Measurements from ENCODE around the gene PPP3R2.
"Not testable (repeated sequence)": the region's sequence is repeated elsewhere in the genome, so short reads cannot be mapped to it uniquely, and the experiment has no call there.

The PPP3R2 gene

GRCh38 chr9:101593345-101593744 is 1.4 kb downstream of the PPP3R2 start:
- H3K9me3 ChIP-seq = no peaks in the 10 kb centered on the region
- no peak for DNase-seq
- TF ChIP-seq, protein P1, sequence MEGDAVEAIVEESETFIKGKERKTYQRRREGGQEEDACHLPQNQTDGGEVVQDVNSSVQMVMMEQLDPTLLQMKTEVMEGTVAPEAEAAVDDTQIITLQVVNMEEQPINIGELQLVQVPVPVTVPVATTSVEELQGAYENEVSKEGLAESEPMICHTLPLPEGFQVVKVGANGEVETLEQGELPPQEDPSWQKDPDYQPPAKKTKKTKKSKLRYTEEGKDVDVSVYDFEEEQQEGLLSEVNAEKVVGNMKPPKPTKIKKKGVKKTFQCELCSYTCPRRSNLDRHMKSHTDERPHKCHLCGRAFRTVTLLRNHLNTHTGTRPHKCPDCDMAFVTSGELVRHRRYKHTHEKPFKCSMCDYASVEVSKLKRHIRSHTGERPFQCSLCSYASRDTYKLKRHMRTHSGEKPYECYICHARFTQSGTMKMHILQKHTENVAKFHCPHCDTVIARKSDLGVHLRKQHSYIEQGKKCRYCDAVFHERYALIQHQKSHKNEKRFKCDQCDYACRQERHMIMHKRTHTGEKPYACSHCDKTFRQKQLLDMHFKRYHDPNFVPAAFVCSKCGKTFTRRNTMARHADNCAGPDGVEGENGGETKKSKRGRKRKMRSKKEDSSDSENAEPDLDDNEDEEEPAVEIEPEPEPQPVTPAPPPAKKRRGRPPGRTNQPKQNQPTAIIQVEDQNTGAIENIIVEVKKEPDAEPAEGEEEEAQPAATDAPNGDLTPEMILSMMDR (IDR thresholded peaks at IDR 0.05; ENCODE audit: low read depth, low read length) = no peak
- no peaks in the 10 kb centered on the region for H3K36me3 ChIP-seq
- H3K4me1 ChIP-seq = no peaks in the 10 kb centered on the region
- H3K4me3 ChIP-seq (ENCODE audit: low read depth, low read length) = no peak overlapping the region
- peaks cover 5% of the 10 kb centered on the region for H3K27me3 ChIP-seq

- H3K36me3 ChIP-seq = no peaks in the 10 kb centered on the region
- no peak for DNase-seq
- H3K27me3 ChIP-seq = peaks cover 5% of the 10 kb centered on the region
- no peaks in the 10 kb centered on the region for H3K4me1 ChIP-seq
- no peak overlapping the region for H3K4me3 ChIP-seq (ENCODE audit: low read depth, low read length)
- H3K9me3 ChIP-seq = no peaks in the 10 kb centered on the region
- TF ChIP-seq, protein P1 (IDR thresholded peaks at IDR 0.05; ENCODE audit: low read depth, low read length) = no peak
Observed at GRCh38 chr9:101592788-101593187, 2.0 kb downstream of the PPP3R2 start.

DNA sequence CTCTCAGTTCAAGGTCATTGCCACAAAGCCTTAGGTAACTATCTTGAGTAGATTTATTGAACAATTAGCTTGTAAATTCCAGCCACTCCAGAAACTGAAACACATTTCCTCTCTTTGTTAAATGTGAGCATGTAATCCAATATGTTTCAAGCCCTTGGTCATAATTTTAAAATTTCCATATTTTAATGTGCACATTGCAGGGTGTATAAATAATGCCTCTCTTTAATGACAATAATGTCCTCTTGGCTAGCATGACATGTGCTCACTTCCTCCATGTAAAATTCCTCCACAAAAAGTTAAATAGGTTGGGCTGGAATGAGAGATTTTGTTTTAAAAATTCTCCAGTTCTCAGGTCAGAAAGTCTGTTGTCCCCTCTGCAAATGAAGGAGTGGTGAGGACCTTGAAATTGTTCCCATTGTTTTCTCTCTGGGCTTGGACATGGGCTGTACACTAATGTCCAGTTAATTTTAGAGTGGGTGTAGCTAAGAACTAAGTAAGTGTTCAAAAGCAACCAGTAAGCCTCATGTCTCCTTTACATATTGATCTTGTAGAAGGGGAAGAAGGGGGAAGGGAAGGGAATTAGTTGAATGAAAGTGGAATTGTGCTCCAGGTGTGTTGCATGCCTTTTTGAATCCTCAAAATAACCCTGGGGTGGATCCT is 2.9 kb downstream of the PPP3R2 start:
- Histone ChIP-seq H3K4me1 (no peaks in the 10 kb centered on the region), H3K36me3 (no peaks in the 10 kb centered on the region), H3K9me3 (no peaks in the 10 kb centered on the region), H3K4me3 (ENCODE audit: low read depth, low read length) (no peak overlapping the region), H3K27me3 (peaks cover 5% of the 10 kb centered on the region)
- DNase-seq = no peak
- TF ChIP-seq, protein P1 (IDR thresholded peaks at IDR 0.05; ENCODE audit: low read depth, low read length) = no peak

GRCh38 chr9:101590901-101591300 is 3.9 kb downstream of the PPP3R2 start:
- Histone ChIP-seq H3K9me3 (no peaks in the 10 kb centered on the region), H3K27me3 (peaks cover 4% of the 10 kb centered on the region; the same call in 1 of the 2 replicates), H3K36me3 (no peaks in the 10 kb centered on the region), H3K4me1 (no peaks in the 10 kb centered on the region), H3K4me3 (ENCODE audit: low read depth, low read length) (no peak overlapping the region)
- TF ChIP-seq, protein P1 (IDR thresholded peaks at IDR 0.05; ENCODE audit: low read depth, low read length) = no peak
- no peak for DNase-seq

GRCh38 chr9:101590074-101590473 is 4.7 kb downstream of the PPP3R2 start:
- DNase-seq; H3K36me3 ChIP-seq; H3K9me3 ChIP-seq; H3K27me3 ChIP-seq; H3K4me3 ChIP-seq (ENCODE audit: low read depth, low read length); H3K4me1 ChIP-seq: not testable (repeated sequence)

- Histone ChIP-seq H3K4me1 (no peaks in the 10 kb centered on the region), H3K4me3 (ENCODE audit: low read depth, low read length) (no peak overlapping the region), H3K27me3 (peaks cover 4% of the 10 kb centered on the region; the same call in 1 of the 2 replicates), H3K36me3 (no peaks in the 10 kb centered on the region), H3K9me3 (no peaks in the 10 kb centered on the region)
- TF ChIP-seq, protein P1 (IDR thresholded peaks at IDR 0.05; ENCODE audit: low read depth, low read length) = no peak
- no peak for DNase-seq
Observed at GRCh38 chr9:101587332-101588043, 7.3 kb downstream of the PPP3R2 start.

All from BE2C (cell line).